ENCODE measurements around the gene ATP13A2. TPM values are rescaled to one million over a fixed set of nuclear protein-coding genes. Genes with fewer than 3 reads are reported as not detected.

ATP13A2 gene
- total RNA-seq, 1 donor from 2014 or later, result 69.5 TPM

Other genes with a start within 250 kb of the ATP13A2 start
- 2,156 and 2,251 TPM in 2 replicates for gene RNU1-2, start 115.9 kb downstream of the ATP13A2 start, total RNA-seq
- 25.8 and 25.9 TPM in 2 replicates for gene CROCC, start 90.0 kb downstream of the ATP13A2 start, total RNA-seq
- gene MFAP2, start 31.3 kb downstream of the ATP13A2 start, total RNA-seq, result not detected in 2 replicates
- gene SDHB, start 42.1 kb upstream of the ATP13A2 start, total RNA-seq, result 89.4 and 95.0 TPM in 2 replicates
- not detected in 2 replicates for gene PADI2, start 107.5 kb upstream of the ATP13A2 start, total RNA-seq
- gene PADI1, start 193.2 kb upstream of the ATP13A2 start, total RNA-seq, result not detected in 2 replicates
- gene PADI3, start 237.2 kb upstream of the ATP13A2 start, total RNA-seq, result not detected in 2 replicates